ENCODE results near the gene PPP1R3F. TPM values are rescaled to one million over a fixed set of nuclear protein-coding genes. Genes with fewer than 3 reads are reported as not detected.
A peak's percentile ranks its signal among the peaks of the same experiment; 100 is the strongest.

PPP1R3F gene
- 1.8 and 2.9 TPM in 2 replicates for total RNA-seq

- TF ChIP-seq, protein P1, sequence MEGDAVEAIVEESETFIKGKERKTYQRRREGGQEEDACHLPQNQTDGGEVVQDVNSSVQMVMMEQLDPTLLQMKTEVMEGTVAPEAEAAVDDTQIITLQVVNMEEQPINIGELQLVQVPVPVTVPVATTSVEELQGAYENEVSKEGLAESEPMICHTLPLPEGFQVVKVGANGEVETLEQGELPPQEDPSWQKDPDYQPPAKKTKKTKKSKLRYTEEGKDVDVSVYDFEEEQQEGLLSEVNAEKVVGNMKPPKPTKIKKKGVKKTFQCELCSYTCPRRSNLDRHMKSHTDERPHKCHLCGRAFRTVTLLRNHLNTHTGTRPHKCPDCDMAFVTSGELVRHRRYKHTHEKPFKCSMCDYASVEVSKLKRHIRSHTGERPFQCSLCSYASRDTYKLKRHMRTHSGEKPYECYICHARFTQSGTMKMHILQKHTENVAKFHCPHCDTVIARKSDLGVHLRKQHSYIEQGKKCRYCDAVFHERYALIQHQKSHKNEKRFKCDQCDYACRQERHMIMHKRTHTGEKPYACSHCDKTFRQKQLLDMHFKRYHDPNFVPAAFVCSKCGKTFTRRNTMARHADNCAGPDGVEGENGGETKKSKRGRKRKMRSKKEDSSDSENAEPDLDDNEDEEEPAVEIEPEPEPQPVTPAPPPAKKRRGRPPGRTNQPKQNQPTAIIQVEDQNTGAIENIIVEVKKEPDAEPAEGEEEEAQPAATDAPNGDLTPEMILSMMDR (IDR thresholded peaks at IDR 0.05; ENCODE audit: insufficient read depth, low read length, severe bottlenecking): no peak
- FAIRE-seq (no peak), DNase-seq (ENCODE audit: low read depth) (no peak)
These were observed at the start of gene PPP1R3F for GRCh38 chrX:49269767-49270248. TSS of gene PPP1R3F (plus strand) at chrX:49269793. CDS start at chrX:49269870, 77 bp downstream.

GRCh38 chrX:49220100-49220499 lies 49.5 kb upstream of the PPP1R3F start:
- no peak overlapping the region for H3K4me3 ChIP-seq (ENCODE audit: low read depth, low read length)
- no peak for DNase-seq (ENCODE audit: low read depth)
- no peaks in the 10 kb centered on the region for H3K36me3 ChIP-seq (ENCODE audit: control insufficient read depth, insufficient read depth, low read length)
- TF ChIP-seq, protein P1 (IDR thresholded peaks at IDR 0.05; ENCODE audit: insufficient read depth, low read length, severe bottlenecking): no peak
- H3K27me3 ChIP-seq (ENCODE audit: control insufficient read depth, insufficient read depth, low read length): no peaks in the 10 kb centered on the region
- no peak for FAIRE-seq

More at GRCh38 chrX:49269767-49270248, at the start of gene PPP1R3F:
- H3K36me3 ChIP-seq (ENCODE audit: control insufficient read depth, insufficient read depth, low read length): no peaks in the 10 kb centered on the region
- peak within 1 kb of the TSS; percentile 53 for H3K4me3 ChIP-seq (ENCODE audit: low read depth, low read length)
- no peaks in the 10 kb centered on the region for H3K27me3 ChIP-seq (ENCODE audit: control insufficient read depth, insufficient read depth, low read length)

- H3K4me3 ChIP-seq (ENCODE audit: low read depth, low read length): no peak overlapping the region
- DNase-seq (ENCODE audit: low read depth) (no peak), FAIRE-seq (no peak)
- H3K36me3 ChIP-seq (ENCODE audit: control insufficient read depth, insufficient read depth, low read length): no peaks in the 10 kb centered on the region
- TF ChIP-seq, protein P1 (IDR thresholded peaks at IDR 0.05; ENCODE audit: insufficient read depth, low read length, severe bottlenecking): no peak
- no peaks in the 10 kb centered on the region for H3K27me3 ChIP-seq (ENCODE audit: control insufficient read depth, insufficient read depth, low read length)
These were observed 47.7 kb upstream of the PPP1R3F start for GRCh38 chrX:49221868-49222267.

DNA sequence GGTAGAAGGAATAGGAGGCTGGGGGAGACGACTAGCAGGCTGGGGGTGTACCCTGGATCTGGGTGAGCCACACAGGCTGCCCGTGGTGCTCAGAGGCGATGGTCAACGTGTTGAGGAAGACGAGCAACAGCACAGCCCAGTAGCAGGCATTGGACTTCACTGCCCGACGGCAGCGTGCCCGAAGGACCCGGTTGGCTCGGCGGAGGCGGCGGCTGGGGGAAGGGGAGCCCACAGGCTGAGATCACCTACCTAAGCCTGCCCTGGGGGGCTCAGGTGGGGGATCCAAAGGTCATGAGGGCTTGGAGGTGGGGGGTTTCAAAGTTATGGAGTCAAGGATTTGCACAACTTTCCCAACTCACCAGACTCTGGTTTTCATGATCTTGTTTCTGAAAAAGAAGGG lies 43.7 kb upstream of the PPP1R3F start:
- DNase-seq (ENCODE audit: low read depth) (no peak), FAIRE-seq (no peak)
- no peak overlapping the region for H3K4me3 ChIP-seq (ENCODE audit: low read depth, low read length)
- TF ChIP-seq, protein P1 (IDR thresholded peaks at IDR 0.05; ENCODE audit: insufficient read depth, low read length, severe bottlenecking): no peak
- no peaks in the 10 kb centered on the region for H3K36me3 ChIP-seq (ENCODE audit: control insufficient read depth, insufficient read depth, low read length)
- H3K27me3 ChIP-seq (ENCODE audit: control insufficient read depth, insufficient read depth, low read length): no peaks in the 10 kb centered on the region

GRCh38 chrX:49226946-49227345 lies 42.6 kb upstream of the PPP1R3F start:
- Histone ChIP-seq H3K4me3 (ENCODE audit: low read depth, low read length) (no peak overlapping the region), H3K36me3 (ENCODE audit: control insufficient read depth, insufficient read depth, low read length) (no peaks in the 10 kb centered on the region), H3K27me3 (ENCODE audit: control insufficient read depth, insufficient read depth, low read length) (no peaks in the 10 kb centered on the region)
- DNase-seq (ENCODE audit: low read depth) (no peak), FAIRE-seq (no peak)
- TF ChIP-seq, protein P1 (IDR thresholded peaks at IDR 0.05; ENCODE audit: insufficient read depth, low read length, severe bottlenecking): no peak

DNA sequence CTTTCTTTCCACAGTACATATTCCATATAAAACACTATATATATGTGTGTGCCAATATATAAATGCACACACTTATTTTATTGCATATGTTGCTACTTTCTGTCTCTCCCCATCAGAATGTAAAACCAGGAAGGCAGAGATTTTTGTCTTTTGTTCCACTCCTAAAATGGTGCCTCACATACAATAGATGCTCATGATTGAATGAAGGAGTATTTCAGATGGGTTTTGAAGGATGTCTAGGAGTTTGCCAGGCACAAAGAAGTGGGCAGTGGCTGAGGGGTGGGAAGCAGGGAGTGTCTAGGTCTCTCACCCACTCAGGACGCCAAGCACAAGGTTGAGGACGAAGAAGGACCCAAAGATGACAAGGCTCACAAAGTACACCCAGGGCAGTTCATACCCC lies 41.9 kb upstream of the PPP1R3F start:
- TF ChIP-seq, protein P1 (IDR thresholded peaks at IDR 0.05; ENCODE audit: insufficient read depth, low read length, severe bottlenecking): no peak
- H3K36me3 ChIP-seq (ENCODE audit: control insufficient read depth, insufficient read depth, low read length): no peaks in the 10 kb centered on the region
- no peak overlapping the region for H3K4me3 ChIP-seq (ENCODE audit: low read depth, low read length)
- no peaks in the 10 kb centered on the region for H3K27me3 ChIP-seq (ENCODE audit: control insufficient read depth, insufficient read depth, low read length)
- DNase-seq (ENCODE audit: low read depth): no peak
- FAIRE-seq: no peak
